ENCODE data around the gene FANCI.

Gene FANCI

GRCh38 chr15:89283201-89283600 is 39.4 kb downstream of the FANCI start:
- no peak for TF ChIP-seq CTCF (IDR thresholded peaks at IDR 0.05; ENCODE audit: borderline replicate concordance, insufficient read depth, low read depth, low read length)
- no peak overlapping the region for H3K4me3 ChIP-seq (ENCODE audit: low read depth, low read length)

GRCh38 chr15:89291934-89292438 is 48.2 kb downstream of the FANCI start:
- no peak overlapping the region for H3K4me3 ChIP-seq (ENCODE audit: low read depth, low read length)
- TF ChIP-seq CTCF (IDR thresholded peaks at IDR 0.05; ENCODE audit: borderline replicate concordance, insufficient read depth, low read depth, low read length) = no peak

- no peak for TF ChIP-seq CTCF (IDR thresholded peaks at IDR 0.05; ENCODE audit: borderline replicate concordance, insufficient read depth, low read depth, low read length)
- no peak overlapping the region for H3K4me3 ChIP-seq (ENCODE audit: low read depth, low read length)
Observed at GRCh38 chr15:89293012-89293411, 49.2 kb downstream of the FANCI start.

GRCh38 chr15:89299896-89300295 is 56.1 kb downstream of the FANCI start:
- no peak overlapping the region for H3K4me3 ChIP-seq (ENCODE audit: low read depth, low read length)
- no peak for TF ChIP-seq CTCF (IDR thresholded peaks at IDR 0.05; ENCODE audit: borderline replicate concordance, insufficient read depth, low read depth, low read length)

GRCh38 chr15:89301304-89302089 is 57.7 kb downstream of the FANCI start:
- TF ChIP-seq CTCF (IDR thresholded peaks at IDR 0.05; ENCODE audit: borderline replicate concordance, insufficient read depth, low read depth, low read length) = no peak
- no peak overlapping the region for H3K4me3 ChIP-seq (ENCODE audit: low read depth, low read length)

GRCh38 chr15:89303986-89304385 is 60.2 kb downstream of the FANCI start:
- no peak for TF ChIP-seq CTCF (IDR thresholded peaks at IDR 0.05; ENCODE audit: borderline replicate concordance, insufficient read depth, low read depth, low read length)
- H3K4me3 ChIP-seq (ENCODE audit: low read depth, low read length) = no peak overlapping the region

- no peak for TF ChIP-seq CTCF (IDR thresholded peaks at IDR 0.05; ENCODE audit: borderline replicate concordance, insufficient read depth, low read depth, low read length)
Observed at GRCh38 chr15:89305395-89305794, 61.6 kb downstream of the FANCI start.

More at GRCh38 chr15:89305395-89305794, 61.6 kb downstream of the FANCI start:
- no peak overlapping the region for H3K4me3 ChIP-seq (ENCODE audit: low read depth, low read length)

Data from GM12875 (cell line).